OCI-M1 (cell line): ENCODE data around the gene PLEKHM1.
A peak's percentile ranks its signal among the peaks of the same experiment; 100 is the strongest.

ENCODE experiments used
- DNase-seq: peaks from one replicate; lab custom pipeline; 2025; lab: John Stamatoyannopoulos, UW

PLEKHM1 gene

GRCh38 chr17:45398800-45399199, 91.7 kb downstream of the PLEKHM1 start:
- DNase-seq = no peak

GRCh38 chr17:45397796-45398195, 92.7 kb downstream of the PLEKHM1 start:
- no peak for DNase-seq

GRCh38 chr17:45396496-45397205, 93.9 kb downstream of the PLEKHM1 start:
- DNase-seq = no peak

GRCh38 chr17:45395569-45396415, 94.7 kb downstream of the PLEKHM1 start:
- DNase-seq = no peak

GRCh38 chr17:45394913-45395568, 95.5 kb downstream of the PLEKHM1 start:
- DNase-seq = peak; percentile 90

GRCh38 chr17:45394564-45394912, 96.0 kb downstream of the PLEKHM1 start:
- peak; percentile 48 for DNase-seq

GRCh38 chr17:45394091-45394490, 96.4 kb downstream of the PLEKHM1 start:
- DNase-seq = no peak

GRCh38 chr17:45393411-45393810, 97.1 kb downstream of the PLEKHM1 start:
- no peak for DNase-seq

GRCh38 chr17:45391918-45392317, 98.6 kb downstream of the PLEKHM1 start:
- DNase-seq = no peak

GRCh38 chr17:45391291-45391690, 99.2 kb downstream of the PLEKHM1 start:
- DNase-seq = no peak

- DNase-seq = no peak
Observed at GRCh38 chr17:45389354-45389753, 101.2 kb downstream of the PLEKHM1 start.

- no peak for DNase-seq
Observed at GRCh38 chr17:45388604-45389325, 101.8 kb downstream of the PLEKHM1 start.

GRCh38 chr17:45387739-45388138, 102.8 kb downstream of the PLEKHM1 start:
- no peak for DNase-seq

GRCh38 chr17:45386178-45386577, 104.3 kb downstream of the PLEKHM1 start:
- peak; percentile 21 for DNase-seq
